Activated gamma-delta T cell treated with anti-CD3 and anti-CD28 coated beads, Interleukin-2, amount 50 U/mL, for 16 hours (primary cell): Measurements from ENCODE around the gene PRPF39.
"Not testable (repeated sequence)": the region's sequence is repeated elsewhere in the genome, so short reads cannot be mapped to it uniquely, and the experiment has no call there.

Experiments
- DNase-seq: peaks from one replicate; pipeline ENCODE4 v3.0.0-alpha.2; 2020; ENCODE audit warnings: low read depth

Gene PRPF39, protein sequence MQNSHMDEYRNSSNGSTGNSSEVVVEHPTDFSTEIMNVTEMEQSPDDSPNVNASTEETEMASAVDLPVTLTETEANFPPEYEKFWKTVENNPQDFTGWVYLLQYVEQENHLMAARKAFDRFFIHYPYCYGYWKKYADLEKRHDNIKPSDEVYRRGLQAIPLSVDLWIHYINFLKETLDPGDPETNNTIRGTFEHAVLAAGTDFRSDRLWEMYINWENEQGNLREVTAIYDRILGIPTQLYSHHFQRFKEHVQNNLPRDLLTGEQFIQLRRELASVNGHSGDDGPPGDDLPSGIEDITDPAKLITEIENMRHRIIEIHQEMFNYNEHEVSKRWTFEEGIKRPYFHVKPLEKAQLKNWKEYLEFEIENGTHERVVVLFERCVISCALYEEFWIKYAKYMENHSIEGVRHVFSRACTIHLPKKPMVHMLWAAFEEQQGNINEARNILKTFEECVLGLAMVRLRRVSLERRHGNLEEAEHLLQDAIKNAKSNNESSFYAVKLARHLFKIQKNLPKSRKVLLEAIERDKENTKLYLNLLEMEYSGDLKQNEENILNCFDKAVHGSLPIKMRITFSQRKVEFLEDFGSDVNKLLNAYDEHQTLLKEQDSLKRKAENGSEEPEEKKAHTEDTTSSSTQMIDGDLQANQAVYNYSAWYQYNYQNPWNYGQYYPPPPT

DNA sequence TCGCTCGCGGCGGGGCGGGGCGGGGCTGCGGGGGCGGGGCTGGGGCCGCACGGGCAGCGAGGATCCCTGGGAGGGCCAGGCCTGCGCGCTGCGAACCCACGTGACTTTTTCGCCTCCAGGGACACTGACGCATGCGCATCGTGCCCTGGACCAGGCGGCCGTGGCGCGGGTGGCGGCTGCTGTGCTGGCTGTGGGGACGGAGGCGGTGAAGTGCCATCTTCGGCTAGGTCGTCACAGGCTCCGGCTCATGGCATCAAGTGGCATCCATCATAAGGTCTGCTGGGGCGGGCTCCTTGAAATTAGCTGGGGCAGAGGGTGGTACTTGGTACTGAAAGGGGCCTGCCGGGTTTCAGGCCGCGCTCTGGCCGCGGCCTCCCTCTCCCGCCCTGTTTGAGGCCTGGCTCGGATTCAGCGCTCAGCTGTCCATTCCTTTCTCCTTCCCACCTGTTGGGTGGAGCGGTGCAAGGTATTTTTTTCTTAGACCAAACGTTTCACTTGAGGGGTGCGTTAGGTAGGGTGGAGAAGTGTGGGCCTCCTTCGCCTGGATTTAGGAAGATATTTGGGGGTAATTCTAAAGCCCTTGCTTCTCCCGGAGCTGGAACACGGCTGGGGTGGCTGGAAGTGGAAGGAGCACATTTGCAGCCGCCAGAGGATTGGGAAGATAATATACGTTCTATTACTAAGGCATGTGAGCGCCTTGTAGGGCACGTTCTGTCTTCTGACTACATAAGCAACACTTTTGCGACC is at the start of gene PRPF39:
Gene PRPF39 (plus strand): TSS at position 141 of the 747 bp plus-strand sequence. CDS start 11,124 bp downstream, outside the sequence.
- DNase-seq: peak; percentile 92

DNA sequence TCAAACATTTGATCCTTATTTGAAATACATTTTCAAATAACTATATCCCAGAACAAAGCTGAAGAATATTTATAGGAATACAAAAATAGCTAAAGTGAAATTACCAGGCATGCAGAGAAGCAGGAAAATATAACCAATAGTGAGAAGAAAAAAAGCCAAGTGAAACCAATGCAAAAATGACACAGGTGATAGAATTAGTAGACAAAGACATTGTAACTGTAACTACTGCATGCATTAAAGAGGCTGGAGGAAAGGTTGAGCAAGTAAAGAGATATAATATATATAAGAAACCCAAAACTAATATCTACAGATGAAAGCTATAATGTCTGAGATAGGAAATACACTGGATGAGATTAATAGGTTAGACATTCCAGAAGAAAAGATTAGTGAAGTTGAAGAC is 49.2 kb upstream of the PRPF39 start:
- DNase-seq: no peak

DNA sequence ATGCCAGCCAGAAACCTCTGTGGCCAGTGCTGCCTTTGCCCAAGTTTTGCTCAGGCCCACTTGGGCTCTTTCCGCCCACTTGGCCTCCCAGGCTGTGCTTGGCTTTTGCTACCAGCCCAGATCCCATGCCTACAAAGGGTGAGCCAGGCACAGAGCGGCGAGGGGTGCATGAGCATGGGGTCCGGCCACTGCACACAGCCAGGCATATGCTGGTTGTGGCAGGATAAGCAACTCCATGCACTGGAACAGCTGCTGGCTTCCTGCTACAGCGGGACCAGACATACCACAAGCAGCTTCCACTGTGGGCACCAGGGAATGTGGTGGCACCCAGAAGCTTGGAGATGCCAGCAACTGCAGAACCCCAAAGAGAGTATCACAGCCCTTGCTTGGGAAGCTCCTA is 45.7 kb upstream of the PRPF39 start:
- DNase-seq: no peak

DNA sequence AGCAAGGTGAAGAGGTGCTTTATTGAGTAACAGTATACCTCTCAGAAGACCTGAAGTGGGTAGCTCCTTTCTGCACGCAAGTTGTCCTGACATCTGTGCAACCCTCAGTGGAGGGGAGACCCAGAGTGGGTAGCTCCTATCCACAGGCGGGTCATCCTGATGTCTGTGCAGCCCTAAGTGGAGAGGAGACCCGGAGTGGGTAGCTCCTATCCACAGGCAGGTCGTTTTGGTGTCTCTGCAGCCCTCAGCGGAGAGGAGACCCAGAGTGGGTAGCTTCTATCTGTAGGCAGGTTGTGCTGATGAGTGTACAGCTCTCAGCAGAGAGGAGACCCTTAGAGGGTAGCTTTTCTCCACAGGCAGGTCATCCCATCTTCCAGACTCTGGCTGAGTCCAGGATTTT is 45.1 kb upstream of the PRPF39 start:
- no peak for DNase-seq

DNA sequence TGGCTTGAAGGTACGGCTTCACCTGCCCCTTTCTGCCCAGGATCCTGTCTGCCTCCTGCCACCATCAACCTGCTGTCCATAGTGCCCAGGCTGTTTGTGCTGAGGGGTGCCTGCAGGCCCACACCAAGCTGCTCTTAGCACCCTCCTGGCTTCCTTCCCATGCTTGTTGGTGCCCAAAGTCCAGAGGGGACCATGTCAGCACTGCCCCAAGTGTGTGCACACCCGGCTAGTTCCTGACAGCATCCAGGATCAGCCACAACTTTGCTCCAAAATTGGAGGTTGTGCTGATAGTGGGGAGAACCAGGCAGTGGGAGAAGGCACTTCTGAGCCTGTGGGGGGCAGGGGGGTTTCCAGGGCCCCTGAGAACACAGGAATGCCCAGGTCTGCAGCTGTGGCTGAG is 44.5 kb upstream of the PRPF39 start:
- DNase-seq: no peak

DNA sequence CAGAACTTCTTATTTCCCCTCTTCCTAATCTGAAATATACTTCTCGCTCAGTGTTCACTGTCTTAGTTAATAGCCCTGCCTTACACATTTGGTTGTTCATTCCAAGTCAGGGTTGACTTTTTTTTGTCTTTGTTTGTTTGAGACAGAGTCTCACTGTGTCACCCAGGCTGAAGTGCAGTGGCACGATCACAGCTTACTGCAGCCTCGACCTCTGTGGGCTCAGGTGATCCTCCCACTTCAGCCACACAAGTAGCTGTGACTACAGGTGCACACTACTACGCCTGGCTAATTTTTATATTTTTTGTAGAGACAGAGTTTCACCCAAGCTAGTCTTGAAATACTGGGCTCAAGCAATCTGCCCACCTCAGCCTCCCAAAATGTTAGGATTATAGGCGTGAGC is 42.3 kb upstream of the PRPF39 start:
- no peak for DNase-seq

DNA sequence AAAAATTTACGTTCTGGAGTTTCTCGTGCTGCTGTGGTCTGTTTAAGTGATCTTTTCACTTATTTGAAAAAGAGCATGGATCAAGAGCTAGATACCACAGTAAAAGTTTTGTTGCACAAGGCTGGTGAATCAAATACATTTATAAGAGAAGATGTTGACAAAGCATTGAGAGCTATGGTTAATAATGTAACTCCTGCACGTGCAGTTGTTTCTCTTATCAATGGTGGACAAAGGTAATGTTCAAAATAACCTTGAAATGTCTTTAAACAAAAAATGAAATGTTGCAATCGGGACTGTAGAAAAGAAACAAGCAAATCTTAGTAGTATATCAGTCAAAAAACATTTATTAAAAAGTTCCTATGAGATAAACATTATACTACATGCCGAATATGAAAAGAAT is 39.3 kb upstream of the PRPF39 start:
- DNase-seq: no peak

DNA sequence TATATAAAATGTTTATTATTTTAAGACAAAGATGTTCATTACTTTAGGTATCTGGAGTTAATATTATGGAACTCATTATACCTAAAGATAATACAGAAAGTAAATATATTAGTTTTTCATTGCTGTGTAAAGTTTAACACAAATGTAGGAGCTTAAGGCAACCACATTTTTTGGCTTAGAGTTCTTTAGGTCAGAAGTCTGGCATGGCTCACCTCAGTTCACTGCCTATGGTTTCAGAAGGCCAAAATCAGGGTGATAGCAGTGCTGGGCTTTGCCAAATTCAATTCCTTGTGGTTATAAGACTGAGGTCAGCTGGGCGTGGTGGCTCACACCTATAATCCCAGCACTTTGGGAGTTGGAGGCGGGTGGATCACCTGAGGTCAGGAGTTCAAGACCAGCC is 35.5 kb upstream of the PRPF39 start:
- DNase-seq: no peak

DNA sequence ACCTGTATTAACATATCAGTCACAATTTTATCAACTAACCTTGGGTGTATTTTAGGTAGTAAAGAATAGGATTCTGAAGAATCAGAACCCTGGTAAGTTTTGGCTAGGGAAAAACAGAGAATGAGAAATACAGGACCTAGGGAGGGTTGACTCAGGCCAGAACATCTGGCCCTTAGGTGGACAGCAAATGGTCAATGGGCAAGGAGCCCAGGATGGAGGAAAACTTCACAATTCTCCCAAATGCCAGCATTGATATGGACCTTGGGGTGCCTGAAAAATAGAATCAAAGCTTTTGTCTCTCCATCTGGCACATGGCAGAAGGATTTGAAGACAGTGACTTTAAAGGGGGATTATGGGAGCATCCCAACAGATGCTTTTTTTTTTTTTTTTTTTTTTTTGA is 32.7 kb upstream of the PRPF39 start:
- no peak for DNase-seq

DNA sequence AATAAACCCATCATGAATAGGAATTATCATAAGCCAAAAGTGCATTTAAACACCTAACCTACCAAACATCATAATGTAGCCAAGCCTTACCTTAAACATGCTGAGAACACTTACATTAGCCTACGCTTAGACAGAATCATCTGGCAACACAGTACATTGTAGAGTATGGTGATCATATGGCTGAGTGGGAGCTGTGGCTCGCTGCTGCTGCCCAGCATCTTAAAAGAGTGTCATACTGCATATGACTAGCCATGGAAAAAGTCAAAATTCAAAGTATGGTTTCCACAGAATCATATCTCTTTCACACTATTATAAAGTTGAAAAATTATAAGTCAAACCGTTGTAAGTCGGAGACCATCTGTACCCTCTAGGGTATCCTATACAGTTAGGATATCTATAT is 32.0 kb upstream of the PRPF39 start:
- no peak for DNase-seq

DNA sequence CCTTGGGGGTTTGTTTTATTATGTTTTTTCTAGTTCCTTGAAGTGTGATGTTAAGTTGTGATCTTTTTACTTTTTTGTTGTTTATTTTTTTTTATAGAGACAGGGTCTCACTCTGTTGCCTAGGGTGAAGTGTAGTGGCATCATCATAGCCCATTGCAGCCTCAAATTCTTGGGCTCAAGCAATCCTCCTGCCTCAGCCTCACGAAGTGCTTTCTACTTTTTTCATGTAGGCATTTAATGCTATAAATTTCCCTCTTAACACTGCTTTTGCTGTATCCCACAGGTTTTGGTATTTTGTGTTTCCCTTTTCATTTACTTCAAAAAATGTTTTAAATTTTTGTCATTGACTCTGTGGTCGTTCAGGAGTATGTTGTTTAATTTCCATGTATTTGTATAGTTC is 26.6 kb upstream of the PRPF39 start:
- no peak for DNase-seq

DNA sequence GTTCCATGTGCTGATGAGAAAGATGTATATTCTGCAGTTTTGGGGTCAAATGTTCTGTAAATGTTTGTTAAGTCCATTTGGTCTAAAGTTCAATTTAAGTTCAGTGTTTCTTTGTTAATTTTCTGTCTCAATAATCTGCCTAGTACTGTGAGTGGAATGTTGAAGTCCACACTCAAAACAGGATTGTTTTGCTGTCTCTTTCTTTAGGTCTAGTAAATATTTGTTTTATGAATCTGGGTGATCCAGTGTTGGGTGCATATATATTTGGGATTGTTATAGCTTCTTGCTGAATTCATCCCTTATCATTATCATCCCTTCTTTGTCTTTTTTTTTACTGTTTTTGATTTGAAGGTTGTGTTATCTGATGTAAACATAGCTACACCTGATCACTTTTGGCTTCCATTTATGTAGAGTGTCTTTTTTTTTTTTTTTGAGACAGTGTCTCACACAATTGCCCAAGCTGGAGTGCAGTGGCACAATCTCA is 26.0 kb upstream of the PRPF39 start:
- no peak for DNase-seq

DNA sequence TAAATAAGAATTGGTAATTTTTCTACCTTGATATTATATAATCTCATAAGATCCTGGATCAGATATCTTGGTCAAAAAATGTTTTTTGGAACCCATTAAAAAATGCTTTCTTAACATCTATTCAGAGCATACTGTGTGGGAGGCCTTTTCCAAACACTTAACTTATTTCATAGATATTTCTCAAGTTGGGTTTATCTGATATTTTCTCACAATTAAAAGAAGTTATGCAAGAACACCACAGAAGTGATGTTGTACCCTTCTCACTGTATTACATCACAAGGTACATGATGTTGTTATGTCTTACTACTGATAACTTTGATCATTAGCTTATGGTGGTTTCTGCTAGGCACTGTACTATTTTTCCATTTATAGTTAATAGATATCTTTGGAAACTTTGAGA is 23.4 kb upstream of the PRPF39 start:
- DNase-seq: no peak

DNA sequence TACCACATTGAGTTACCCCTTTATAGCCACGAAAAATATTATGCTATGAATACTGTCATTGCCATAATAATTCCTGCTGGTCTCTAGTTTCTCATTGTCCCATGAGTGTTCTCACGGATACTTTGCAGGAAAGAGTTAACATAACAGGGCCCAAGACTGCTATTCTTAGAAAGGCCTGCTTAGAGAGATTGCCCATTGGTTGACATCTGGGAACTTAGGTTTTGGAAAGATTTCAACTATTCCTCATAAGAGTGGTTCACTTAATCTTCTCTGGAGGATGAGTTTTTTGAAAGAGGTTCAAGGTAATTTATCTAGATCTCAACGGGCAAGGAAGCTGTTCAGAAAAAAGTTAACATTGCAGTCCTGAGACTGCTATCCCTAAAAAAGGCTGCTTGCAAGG is 18.4 kb upstream of the PRPF39 start:
- no peak for DNase-seq

DNA sequence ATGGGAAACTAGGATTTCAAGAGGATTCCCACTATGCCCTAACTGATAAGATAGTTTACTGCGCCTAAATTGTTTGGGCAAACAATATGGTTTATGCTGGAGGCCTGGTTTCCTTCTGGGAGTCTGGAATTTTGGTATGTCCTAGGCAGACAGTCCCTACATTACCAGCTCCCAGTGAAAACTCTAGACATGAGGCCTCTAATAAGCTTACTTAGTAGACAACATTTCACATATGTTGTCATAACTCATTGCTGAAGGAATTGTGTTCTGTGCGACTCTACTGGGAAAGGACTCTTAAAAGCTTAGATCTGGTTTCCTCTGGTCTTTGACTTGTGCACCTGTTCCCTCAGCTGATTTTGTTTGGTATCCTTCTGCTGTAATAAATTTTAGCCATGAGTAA is 18.0 kb upstream of the PRPF39 start:
- no peak for DNase-seq

DNA sequence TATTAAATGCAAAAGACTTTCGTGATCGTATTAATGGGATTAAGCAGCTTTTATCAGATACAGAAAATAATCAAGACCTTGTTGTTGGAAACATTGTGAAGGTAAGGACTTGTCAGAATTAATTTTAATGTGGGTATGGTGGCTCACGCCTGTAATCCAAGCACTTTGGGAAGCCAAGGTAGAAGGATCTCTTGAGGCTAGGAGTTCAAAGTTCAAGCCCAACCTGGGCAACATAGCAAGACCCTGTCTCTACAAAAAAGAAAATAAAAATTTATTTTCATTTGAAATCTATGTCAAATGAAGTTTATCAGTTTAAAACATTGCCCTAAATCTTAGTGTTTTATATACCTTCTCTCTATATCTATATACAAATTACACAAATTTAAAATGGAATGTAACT is 17.2 kb upstream of the PRPF39 start:
- DNase-seq: no peak

DNA sequence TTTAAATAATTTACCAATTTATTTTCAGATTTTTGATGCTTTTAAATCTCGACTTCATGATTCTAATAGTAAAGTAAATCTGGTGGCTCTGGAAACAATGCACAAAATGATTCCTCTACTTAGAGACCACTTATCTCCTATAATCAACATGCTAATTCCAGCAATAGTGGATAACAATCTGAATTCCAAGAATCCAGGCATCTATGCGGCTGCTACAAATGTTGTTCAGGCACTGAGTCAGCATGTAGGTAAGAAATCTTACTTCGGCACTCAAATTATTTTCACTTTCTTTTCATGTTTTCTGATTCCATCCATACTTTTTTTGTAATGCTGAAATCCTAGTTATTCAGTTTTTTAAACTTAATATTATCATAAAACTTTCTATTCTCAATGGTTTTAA is 15.5 kb upstream of the PRPF39 start:
- DNase-seq: no peak

DNA sequence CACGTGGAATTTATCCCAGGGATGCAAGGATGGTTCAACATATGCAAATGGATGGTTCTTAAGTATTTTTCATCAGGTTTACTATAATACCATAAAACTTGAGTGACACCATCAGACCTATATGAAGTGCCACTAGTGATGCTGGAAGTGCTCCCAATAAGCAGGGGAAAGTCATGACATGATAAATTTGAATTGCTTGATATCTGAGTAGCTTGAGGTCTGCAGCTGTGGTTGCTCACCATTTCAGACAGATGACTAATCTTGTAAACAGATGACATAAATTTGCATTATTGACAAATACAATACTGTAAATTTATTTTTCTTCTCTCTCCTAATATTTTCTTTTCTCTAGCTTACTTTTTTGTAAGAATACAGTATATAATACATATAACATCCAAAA is 13.7 kb upstream of the PRPF39 start:
- no peak for DNase-seq

DNA sequence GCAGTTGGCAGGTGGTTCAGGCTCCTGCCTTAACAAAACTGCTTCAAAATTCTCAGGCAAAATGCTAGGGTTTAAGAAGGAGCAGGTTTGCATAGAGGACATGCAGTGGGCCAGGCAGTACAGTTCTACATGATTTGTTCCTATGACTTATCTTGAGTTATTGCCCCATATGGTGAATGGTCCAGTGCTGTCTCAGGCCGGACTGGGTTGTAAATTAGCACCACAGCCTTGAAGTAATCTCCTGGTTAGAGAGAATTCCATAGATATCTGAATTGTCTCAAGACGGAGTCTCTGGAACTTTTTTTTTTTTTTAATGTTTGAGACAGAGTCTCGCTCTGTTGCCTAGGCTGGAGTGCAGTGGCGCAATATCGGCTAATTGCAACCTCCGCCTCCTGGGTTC is 11.8 kb upstream of the PRPF39 start:
- DNase-seq: no peak

DNA sequence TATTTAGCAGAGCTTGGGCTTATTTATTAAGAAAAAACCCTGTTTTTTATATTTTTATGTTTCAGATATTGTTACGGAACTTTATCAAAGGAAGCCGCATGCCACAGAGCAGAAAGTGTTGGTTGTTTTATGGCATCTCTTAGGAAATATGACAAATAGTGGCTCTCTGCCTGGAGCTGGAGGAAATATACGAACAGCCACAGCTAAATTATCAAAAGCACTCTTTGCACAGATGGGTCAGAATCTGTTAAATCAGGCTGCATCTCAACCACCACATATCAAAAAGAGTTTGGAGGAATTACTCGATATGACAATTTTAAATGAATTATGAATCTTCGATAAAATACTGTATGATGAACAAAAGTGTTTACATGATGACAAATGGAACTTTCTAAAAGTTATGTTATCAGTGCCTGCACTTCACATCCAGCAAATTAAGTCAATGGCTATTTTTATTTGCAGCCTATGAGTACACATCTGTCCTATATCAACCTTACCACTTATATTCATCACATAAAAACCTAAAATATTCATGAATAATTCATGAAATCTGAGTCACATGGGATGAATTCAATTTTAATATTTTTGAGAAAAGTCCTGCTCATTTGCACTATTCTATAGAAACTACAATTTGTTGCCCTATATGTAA is 10.6 kb upstream of the PRPF39 start:
- no peak for DNase-seq

DNA sequence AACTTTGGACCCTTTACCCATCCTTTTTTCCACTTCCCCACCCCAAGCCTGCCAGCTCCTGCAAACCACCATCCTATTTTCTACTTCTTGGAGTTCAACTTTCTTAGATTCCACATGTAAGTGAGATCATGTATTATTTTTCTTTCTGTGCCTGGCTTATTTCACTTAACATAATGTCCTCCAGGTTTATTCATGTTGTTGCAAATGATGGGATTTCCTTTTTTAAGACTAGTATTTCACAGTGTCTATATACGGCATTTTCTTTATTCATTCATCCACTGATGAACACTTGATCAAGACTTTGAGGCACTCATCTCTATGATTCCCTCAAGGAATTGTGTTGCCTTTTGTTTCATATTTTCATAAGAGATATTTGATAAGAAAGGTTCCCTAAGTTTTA is 5.6 kb upstream of the PRPF39 start:
- no peak for DNase-seq

DNA sequence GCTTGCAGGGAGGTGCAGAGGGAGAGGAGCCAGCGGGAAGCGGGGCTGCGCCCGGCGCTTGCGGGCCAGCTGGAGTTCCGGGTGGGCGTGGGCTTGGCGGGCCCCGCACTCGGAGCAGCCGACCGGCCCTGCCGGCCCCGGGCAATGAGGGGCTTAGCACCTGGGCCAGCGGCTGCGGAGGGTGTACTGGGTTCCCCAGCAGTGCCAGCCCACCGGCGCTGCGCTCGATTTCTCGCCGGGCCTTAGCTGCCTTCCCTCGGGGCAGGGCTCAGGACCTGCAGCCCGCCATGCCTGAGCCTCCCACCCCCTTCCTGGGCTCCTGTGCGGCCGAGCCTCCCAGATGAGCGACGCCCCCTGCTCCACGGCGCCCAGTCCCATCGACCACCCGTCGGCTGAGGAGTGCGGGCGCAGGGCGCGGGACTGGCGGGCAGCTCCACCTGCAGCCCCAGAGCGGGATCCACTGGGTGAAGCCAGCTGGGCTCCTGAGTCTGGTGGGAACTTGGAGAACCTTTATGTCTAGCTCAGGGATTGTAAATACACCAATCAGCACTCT is 3.4 kb upstream of the PRPF39 start:
- DNase-seq: not testable (repeated sequence)
